HG02938 (cell line): Measurements from ENCODE around the gene SMC1B.
"Not testable (repeated sequence)": the region's sequence is repeated elsewhere in the genome, so short reads cannot be mapped to it uniquely, and the experiment has no call there.

Experiments used
- ATAC-seq: cut with Tn5 transposase; IDR thresholded peaks from one replicate; pipeline ENCODE4 v1.9.1; 2021; ENCODE audit warnings: mild to moderate bottlenecking, moderate library complexity; ENCODE audit not compliant: unreplicated experiment

SMC1B gene

GRCh38 chr22:45444168-45444567 lies 30.8 kb upstream of the SMC1B start:
- ATAC-seq, result no peak

GRCh38 chr22:45442116-45442515 lies 28.7 kb upstream of the SMC1B start:
- no peak for ATAC-seq

- ATAC-seq, result no peak
These were observed 27.7 kb upstream of the SMC1B start for GRCh38 chr22:45441138-45441537.

- not testable (repeated sequence) for ATAC-seq
These were observed 27.3 kb upstream of the SMC1B start for GRCh38 chr22:45440688-45441087.

- no peak for ATAC-seq
These were observed 24.9 kb upstream of the SMC1B start for GRCh38 chr22:45438336-45438735.

- not testable (repeated sequence) for ATAC-seq
These were observed 23.6 kb upstream of the SMC1B start for GRCh38 chr22:45436871-45437517.

GRCh38 chr22:45435544-45436139 lies 22.2 kb upstream of the SMC1B start:
- ATAC-seq, result no peak

- no peak for ATAC-seq
These were observed 21.6 kb upstream of the SMC1B start for GRCh38 chr22:45434981-45435380.

- ATAC-seq, result no peak
These were observed 17.5 kb upstream of the SMC1B start for GRCh38 chr22:45430871-45431270.

- ATAC-seq, result no peak
These were observed 16.8 kb upstream of the SMC1B start for GRCh38 chr22:45429981-45430775.

- no peak for ATAC-seq
These were observed 16.0 kb upstream of the SMC1B start for GRCh38 chr22:45429424-45429823.

- ATAC-seq, result no peak
These were observed 15.3 kb upstream of the SMC1B start for GRCh38 chr22:45428391-45429385.

GRCh38 chr22:45427114-45427513 lies 13.7 kb upstream of the SMC1B start:
- no peak for ATAC-seq

- ATAC-seq, result no peak
These were observed 13.0 kb upstream of the SMC1B start for GRCh38 chr22:45426387-45426786.

GRCh38 chr22:45425531-45426265 lies 12.3 kb upstream of the SMC1B start:
- no peak for ATAC-seq

- no peak for ATAC-seq
These were observed 11.7 kb upstream of the SMC1B start for GRCh38 chr22:45425101-45425500.

GRCh38 chr22:45424241-45424731 lies 10.9 kb upstream of the SMC1B start:
- ATAC-seq, result no peak

GRCh38 chr22:45423524-45423923 lies 10.1 kb upstream of the SMC1B start:
- ATAC-seq, result no peak

GRCh38 chr22:45422237-45422983 lies 9.0 kb upstream of the SMC1B start:
- no peak for ATAC-seq
